Transverse colon (tissue), 4 donors: ENCODE data around the gene AP4B1. TPM values are rescaled to one million over a fixed set of nuclear protein-coding genes. Genes with fewer than 3 reads are reported as not detected.

ENCODE experiments used
- DNase-seq: peaks from one replicate; pipeline ENCODE4 v3.0.0-alpha.2; 2019
- H3K27ac ChIP-seq, 4 donors: fragments of 200-600 bp; sonication (generic); 2 replicates each; pipeline ENCODE4 v1.5.1; 2016 to 2018; ENCODE audit warnings: inconsistent platforms in 4 of 4
- H3K27me3 ChIP-seq: fragments of 200-600 bp; sonication (generic); 2 replicates; pipeline ENCODE4 v1.5.1; 2017; ENCODE audit warnings: inconsistent platforms
- H3K36me3 ChIP-seq, 4 donors: fragments of 200-600 bp; sonication (generic); 2 replicates each; pipeline ENCODE4 v1.5.1; 2017 to 2019; ENCODE audit warnings: inconsistent platforms in 4 of 4
- H3K4me1 ChIP-seq, 4 donors: fragments of 200-600 bp; sonication (generic); 2 replicates each; pipeline ENCODE4 v1.5.1; 2017 to 2020; ENCODE audit warnings: inconsistent platforms in 4 of 4
- H3K4me3 ChIP-seq, 4 donors: fragments of 200-600 bp; sonication (generic); 1 replicate in 1 of 4; 2 replicates in 3 of 4; pipeline versions ENCODE4 v1.5.1 to v1.6.1; 2017 to 2019; ENCODE audit warnings: inconsistent platforms in 4 of 4
- H3K9me3 ChIP-seq, 2 donors: fragments of 200-600 bp; sonication (generic); 2 replicates each; pipeline ENCODE4 v1.5.1; 2017 to 2019; ENCODE audit warnings: inconsistent platforms in 2 of 2
- CTCF ChIP-seq, 5 experiments: fragments of 200-600 bp in 3 of 5; fragments of 450-650 bp in 2 of 5; sonication (generic) in 3 of 5; IDR thresholded peaks; 1 replicate in 2 of 5; 2 replicates in 3 of 5; pipeline ENCODE4 v1.5.1; 2016 to 2017; ENCODE audit warnings: antibody characterized with exemption in 5 of 5, inconsistent platforms in 3 of 5, mild to moderate bottlenecking in 2 of 5, moderate library complexity in 1 of 5
- EP300 ChIP-seq: sonication (generic); formaldehyde crosslinking; IDR thresholded peaks from one replicate; pipeline ENCODE4 v1.6.1; 2017; ENCODE audit warnings: antibody characterized with exemption, low read depth
- POLR2A ChIP-seq: fragments of 450-650 bp; IDR thresholded peaks from one replicate; pipeline ENCODE4 v1.6.1; 2016; ENCODE audit warnings: antibody characterized with exemption, mild to moderate bottlenecking, moderate library complexity
- POLR2AphosphoS5 ChIP-seq, 3 donors: sonication (generic); formaldehyde crosslinking; IDR thresholded peaks; one replicate each; pipeline ENCODE4 v1.6.1; 2016; ENCODE audit warnings: antibody characterized with exemption in 3 of 3
- WGBS, 2 donors: methylation state at CpG; one replicate each; pipeline ENCODE4 v1.1.5; 2018; ENCODE audit warnings: low coverage in 1 of 2; 5-methylcytosine and 5-hydroxymethylcytosine counted together
- in situ Hi-C, 4 donors: fragments of 200-750 bp; cut with MboI; loops; one replicate each; pipeline versions ENCODE4 v1.15.0 to v1.15.1; 2017; ENCODE audit warnings: low sequenced_read_pairs in 3 of 4, low pct_ligation_motif_present in 1 of 4, low pct_unique_long_range_greater_than_20kb in 1 of 4
- intact Hi-C: fragments of 100-400 bp; cut with DNase I; formaldehyde crosslinking; loops from one replicate; pipeline ENCODE4 v1.15.1; 2023; ENCODE audit warnings: low total_unique reads
- total RNA-seq, 4 donors: library from RNA; depleted of rRNA; stranded (reverse); fragments of >200 nt; gene quantifications; one replicate each; pipeline ENCODE4 v1.1.0, GENCODE V29; 2016

AP4B1 gene
- total RNA-seq, 4 donors from 2014 or later, result 7.2 to 37.2 (median 16.5) TPM

- H3K36me3 ChIP-seq, result no peaks in the 10 kb centered on the region
- intact Hi-C loops (no loop called here), in situ Hi-C loops (loop anchor here in 1 of 4 donors (25.0 kb wide), 1 partner anchor 110 kb away; no protein-coding TSS in a partner anchor)
- H3K27ac ChIP-seq, result peak overlapping the region; percentile 59 to 72 (median 62)
- no peak for TF ChIP-seq POLR2A
- H3K9me3 ChIP-seq, result no peaks in the 10 kb centered on the region
- peak overlapping the region in 1 of 4 donors; percentile 14 for H3K4me3 ChIP-seq
- 3 to 14% methylated on average over 3 of the region's 3 CpGs for WGBS, 2 donors
- DNase-seq, result no peak
- no peaks in the 10 kb centered on the region for H3K27me3 ChIP-seq
- peaks cover 15 to 48% (median 29%) of the 10 kb centered on the region in 4 donors for H3K4me1 ChIP-seq
These were observed 42.9 kb upstream of the AP4B1 start for GRCh38 chr1:113947388-113948107.

- Histone ChIP-seq H3K4me3 (no peak overlapping the region), H3K36me3 (peaks cover 0 to 5% (median 0%) of the 10 kb centered on the region in 4 donors), H3K4me1 (peaks cover 15 to 44% (median 29%) of the 10 kb centered on the region in 4 donors), H3K9me3 (no peaks in the 10 kb centered on the region), H3K27ac (peak overlapping the region; percentile 59 to 72 (median 62)), H3K27me3 (no peaks in the 10 kb centered on the region)
- 14 to 37% methylated on average over 2 to 3 of the region's 3 CpGs for WGBS, 2 donors
- no peak for TF ChIP-seq CTCF (IDR thresholded peaks at IDR 0.05)
- no peak for TF ChIP-seq EP300
- TF ChIP-seq POLR2A, result no peak
- intact Hi-C loops, result no loop called here
- in situ Hi-C loops, result loop anchor here in 1 of 4 donors (25.0 kb wide), 1 partner anchor 110 kb away; no protein-coding TSS in a partner anchor
- no peak for DNase-seq
These were observed 42.2 kb upstream of the AP4B1 start for GRCh38 chr1:113946678-113947387.

GRCh38 chr1:113946112-113946511 lies 41.5 kb upstream of the AP4B1 start:
- no peaks in the 10 kb centered on the region for H3K27me3 ChIP-seq
- peaks cover 15 to 44% (median 29%) of the 10 kb centered on the region in 4 donors for H3K4me1 ChIP-seq
- H3K9me3 ChIP-seq, result no peaks in the 10 kb centered on the region
- H3K27ac ChIP-seq, result no peak overlapping the region
- H3K4me3 ChIP-seq, result no peak overlapping the region
- H3K36me3 ChIP-seq, result peaks cover 0 to 10% (median 0%) of the 10 kb centered on the region in 4 donors
- intact Hi-C loops (no loop called here), in situ Hi-C loops (loop anchor here in 1 of 4 donors (25.0 kb wide), 1 partner anchor 109 kb away; no protein-coding TSS in a partner anchor)
- no peak for DNase-seq
- 58 to 75% methylated on average over 1 of the region's 1 CpG for WGBS, 2 donors
- TF ChIP-seq CTCF (IDR thresholded peaks at IDR 0.05) (no peak), POLR2A (no peak), EP300 (no peak), POLR2AphosphoS5 (IDR thresholded peaks at IDR 0.05) (no peak)

- DNase-seq, result no peak
- TF ChIP-seq POLR2AphosphoS5 (IDR thresholded peaks at IDR 0.05), result no peak
- no peak for TF ChIP-seq CTCF (IDR thresholded peaks at IDR 0.05)
- no peak for TF ChIP-seq EP300
- no peak for TF ChIP-seq POLR2A
- peaks cover 15 to 44% (median 29%) of the 10 kb centered on the region in 4 donors for H3K4me1 ChIP-seq
- 88 to 94% methylated on average over 1 of the region's 1 CpG for WGBS, 2 donors
- peaks cover 0 to 15% (median 0%) of the 10 kb centered on the region in 4 donors for H3K36me3 ChIP-seq
- H3K27ac ChIP-seq, result no peak overlapping the region
- intact Hi-C loops (no loop called here), in situ Hi-C loops (loop anchor here in 1 of 4 donors (25.0 kb wide), 1 partner anchor 108 kb away; no protein-coding TSS in a partner anchor)
- no peaks in the 10 kb centered on the region for H3K9me3 ChIP-seq
- no peaks in the 10 kb centered on the region for H3K27me3 ChIP-seq
- H3K4me3 ChIP-seq, result no peak overlapping the region
These were observed 40.7 kb upstream of the AP4B1 start for GRCh38 chr1:113945329-113945728.
